DOHH2 (cell line): Measurements from ENCODE around the gene ALKBH4.

ENCODE experiments used
- EZH2phosphoT487 ChIP-seq: fragments of 200-600 bp; sonication (generic); IDR thresholded peaks from 2 replicates; pipeline ENCODE4 v1.6.1; 2017; ENCODE audit warnings: borderline replicate concordance, mild to moderate bottlenecking, antibody characterized with exemption, low read length, moderate library complexity, mixed read lengths
- TF ChIP-seq, protein P1 (sequence below): fragments of 200-600 bp; sonication (generic); IDR thresholded peaks from one replicate; pipeline ENCODE4 v1.5.1; 2014; ENCODE audit warnings: antibody characterized with exemption, mild to moderate bottlenecking, low read depth, low read length; ENCODE audit not compliant: poor library complexity, severe bottlenecking

GRCh38 chr7:102417105-102417504 is 47.6 kb downstream of the ALKBH4 start:
- TF ChIP-seq, protein P1, sequence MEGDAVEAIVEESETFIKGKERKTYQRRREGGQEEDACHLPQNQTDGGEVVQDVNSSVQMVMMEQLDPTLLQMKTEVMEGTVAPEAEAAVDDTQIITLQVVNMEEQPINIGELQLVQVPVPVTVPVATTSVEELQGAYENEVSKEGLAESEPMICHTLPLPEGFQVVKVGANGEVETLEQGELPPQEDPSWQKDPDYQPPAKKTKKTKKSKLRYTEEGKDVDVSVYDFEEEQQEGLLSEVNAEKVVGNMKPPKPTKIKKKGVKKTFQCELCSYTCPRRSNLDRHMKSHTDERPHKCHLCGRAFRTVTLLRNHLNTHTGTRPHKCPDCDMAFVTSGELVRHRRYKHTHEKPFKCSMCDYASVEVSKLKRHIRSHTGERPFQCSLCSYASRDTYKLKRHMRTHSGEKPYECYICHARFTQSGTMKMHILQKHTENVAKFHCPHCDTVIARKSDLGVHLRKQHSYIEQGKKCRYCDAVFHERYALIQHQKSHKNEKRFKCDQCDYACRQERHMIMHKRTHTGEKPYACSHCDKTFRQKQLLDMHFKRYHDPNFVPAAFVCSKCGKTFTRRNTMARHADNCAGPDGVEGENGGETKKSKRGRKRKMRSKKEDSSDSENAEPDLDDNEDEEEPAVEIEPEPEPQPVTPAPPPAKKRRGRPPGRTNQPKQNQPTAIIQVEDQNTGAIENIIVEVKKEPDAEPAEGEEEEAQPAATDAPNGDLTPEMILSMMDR, result no peak
- no peak for TF ChIP-seq EZH2phosphoT487
